Mucosa of gallbladder (tissue), 1 donor: ENCODE results near the gene CCDC183. TPM values are rescaled to one million over a fixed set of nuclear protein-coding genes. Genes with fewer than 3 reads are reported as not detected.
"Not testable (repeated sequence)": the region's sequence is repeated elsewhere in the genome, so short reads cannot be mapped to it uniquely, and the experiment has no call there.

Source experiments
- DNase-seq: peaks from one replicate; pipeline ENCODE4 v3.0.0-alpha.2; 2020; ENCODE audit warnings: low spot score
- total RNA-seq: library from RNA; stranded (reverse); gene quantifications from one replicate; pipeline ENCODE4 v1.2.1, GENCODE V29; 2021
- donor health status: DM: no; HTN: no; CAD: no.

Gene CCDC183
- total RNA-seq, 1 donor from 2014 or later = 2.3 TPM

DNA sequence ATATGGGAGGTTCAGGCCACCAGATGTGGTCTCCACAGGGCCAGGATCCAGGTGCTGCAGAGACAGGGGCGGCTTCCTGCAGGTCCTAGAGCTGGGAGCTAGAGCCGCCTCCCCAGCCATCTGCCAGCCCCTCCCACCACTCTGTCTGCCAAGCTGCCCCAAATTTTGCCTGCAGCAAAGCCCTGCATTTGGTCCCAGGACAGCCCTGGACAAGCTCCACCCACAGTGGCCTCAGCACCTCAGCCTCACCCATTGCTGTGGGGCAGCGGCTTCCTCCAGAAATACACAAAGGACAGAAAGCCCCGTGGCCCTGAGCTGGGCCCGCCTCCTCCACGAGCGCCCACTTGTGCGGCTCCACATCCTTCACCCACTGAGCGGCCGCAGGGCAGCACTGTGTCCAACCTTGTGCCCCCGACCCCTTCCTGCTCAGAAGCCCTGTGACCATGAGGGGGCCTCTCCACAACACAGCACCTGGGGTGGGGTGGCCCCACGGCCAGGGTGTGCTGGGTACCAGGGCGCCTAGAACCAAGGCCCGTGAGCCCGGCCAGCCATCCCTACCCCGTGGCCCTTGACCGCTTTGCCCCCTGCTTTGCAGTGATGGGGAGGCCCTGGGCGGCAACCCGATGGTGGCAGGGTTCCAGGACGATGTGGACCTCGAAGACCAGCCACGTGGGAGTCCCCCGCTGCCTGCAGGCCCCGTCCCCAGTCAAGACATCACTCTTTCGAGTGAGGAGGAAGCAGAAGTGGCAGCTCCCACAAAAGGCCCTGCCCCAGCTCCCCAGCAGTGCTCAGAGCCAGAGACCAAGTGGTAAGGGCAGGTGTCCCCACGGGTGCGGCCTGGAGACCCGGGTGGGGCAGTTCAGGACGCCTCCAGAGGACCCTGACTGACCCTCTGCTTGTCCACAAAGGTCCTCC, 42.4 kb downstream of the CCDC183 start:
- no peak for DNase-seq

DNA sequence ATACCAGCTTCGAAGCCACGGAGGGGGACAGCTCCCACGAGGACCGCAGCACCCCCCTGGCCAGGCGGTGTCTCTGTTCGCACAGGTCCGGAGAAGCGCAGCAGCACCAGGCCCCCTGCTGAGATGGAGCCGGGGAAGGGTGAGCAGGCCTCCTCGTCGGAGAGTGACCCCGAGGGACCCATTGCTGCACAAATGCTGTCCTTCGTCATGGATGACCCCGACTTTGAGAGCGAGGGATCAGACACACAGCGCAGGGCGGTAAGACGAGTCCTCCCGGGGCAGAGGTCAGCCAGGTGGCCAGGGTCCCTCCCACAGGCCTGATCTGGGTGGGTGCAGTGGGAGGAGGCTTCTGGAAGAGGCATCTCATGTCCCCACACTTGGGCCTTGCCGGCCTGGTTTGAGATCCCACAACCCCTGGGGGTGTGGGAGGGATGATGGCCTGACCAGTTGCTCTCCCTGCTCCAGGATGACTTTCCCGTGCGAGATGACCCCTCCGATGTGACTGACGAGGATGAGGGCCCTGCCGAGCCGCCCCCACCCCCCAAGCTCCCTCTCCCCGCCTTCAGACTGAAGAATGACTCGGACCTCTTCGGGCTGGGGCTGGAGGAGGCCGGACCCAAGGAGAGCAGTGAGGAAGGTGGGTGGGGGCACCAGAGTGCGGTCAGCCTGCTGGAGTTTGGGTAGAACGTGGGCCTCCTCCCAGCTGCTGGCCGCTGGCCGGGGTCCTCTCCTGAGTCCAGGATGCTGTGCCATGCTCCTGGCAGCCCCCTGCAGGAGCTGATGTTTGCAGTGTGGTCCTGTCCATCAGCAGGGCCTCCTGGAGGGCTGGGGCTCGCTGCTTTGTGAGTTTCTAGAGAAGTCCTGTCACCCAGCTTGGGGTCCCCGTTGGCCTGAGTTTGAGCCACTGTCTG, 43.3 kb downstream of the CCDC183 start:
- DNase-seq = no peak

DNA sequence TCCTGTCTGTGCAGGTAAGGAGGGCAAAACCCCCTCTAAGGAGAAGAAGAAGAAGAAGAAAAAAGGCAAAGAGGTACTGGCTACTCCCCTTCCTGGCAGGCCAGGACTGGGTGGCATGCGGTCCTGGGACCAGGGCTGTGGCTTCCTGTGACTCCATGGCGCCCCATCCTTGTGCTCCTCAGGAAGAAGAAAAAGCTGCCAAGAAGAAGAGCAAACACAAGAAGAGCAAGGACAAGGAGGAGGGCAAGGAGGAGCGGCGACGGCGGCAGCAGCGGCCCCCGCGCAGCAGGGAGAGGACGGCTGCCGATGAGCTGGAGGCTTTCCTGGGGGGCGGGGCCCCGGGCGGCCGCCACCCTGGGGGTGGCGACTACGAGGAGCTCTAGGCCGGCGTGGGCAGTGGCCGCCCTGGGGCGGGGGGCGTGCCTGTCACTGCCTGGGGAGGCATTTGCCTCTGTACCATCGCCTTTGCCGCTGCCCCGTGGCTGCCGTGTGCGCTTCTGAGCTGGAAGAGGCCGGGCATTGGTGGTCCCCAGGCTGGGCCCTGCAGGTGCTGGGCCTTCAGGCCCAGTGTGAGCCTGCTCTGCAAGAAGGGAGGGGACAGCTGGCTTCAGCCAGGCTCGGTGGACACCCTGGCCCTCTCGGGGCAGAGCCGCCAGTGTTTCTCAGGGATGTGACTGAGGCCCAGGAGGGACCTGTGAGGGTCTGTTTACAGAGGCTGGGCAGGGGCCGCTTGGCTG, 44.2 kb downstream of the CCDC183 start:
- DNase-seq = no peak

DNA sequence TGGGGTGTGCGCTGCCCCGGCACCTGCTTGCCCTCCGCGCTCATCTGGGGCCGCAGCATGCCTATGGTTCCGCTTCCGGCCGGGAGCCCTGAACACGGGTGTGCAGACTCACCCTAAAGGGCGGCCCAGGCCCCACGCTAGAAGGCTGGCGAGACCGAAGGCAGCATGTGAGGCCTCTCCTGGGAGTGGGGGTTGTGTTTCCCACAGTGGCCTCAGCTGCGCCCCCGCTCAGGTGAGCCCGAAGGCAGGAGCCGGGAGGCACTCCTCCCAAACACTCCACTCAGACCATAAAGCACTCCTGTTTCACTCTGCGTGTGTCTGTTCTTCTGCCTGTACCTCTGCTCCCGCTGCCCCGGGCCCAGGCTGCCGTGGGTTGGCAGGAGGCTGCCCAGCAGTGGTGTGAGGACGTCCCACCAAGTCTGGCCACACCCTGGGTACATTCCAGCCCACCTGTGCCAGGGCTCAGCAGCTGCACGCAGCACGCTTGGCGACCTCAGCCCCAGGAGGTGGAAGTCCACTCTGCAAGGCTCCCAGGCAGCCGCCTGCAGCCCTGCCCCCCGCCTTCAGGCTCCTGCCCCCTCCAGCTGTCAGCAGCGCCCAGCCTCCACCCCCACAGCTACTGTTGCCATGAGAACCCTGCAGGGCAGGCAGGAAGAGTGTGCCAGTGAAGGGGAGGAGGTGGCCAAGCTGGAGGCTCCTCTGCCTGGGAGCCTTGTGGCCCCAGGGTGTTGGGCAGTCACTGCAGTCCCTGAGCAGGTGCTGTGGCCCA, 44.9 kb downstream of the CCDC183 start:
- peak; percentile 90 for DNase-seq

DNA sequence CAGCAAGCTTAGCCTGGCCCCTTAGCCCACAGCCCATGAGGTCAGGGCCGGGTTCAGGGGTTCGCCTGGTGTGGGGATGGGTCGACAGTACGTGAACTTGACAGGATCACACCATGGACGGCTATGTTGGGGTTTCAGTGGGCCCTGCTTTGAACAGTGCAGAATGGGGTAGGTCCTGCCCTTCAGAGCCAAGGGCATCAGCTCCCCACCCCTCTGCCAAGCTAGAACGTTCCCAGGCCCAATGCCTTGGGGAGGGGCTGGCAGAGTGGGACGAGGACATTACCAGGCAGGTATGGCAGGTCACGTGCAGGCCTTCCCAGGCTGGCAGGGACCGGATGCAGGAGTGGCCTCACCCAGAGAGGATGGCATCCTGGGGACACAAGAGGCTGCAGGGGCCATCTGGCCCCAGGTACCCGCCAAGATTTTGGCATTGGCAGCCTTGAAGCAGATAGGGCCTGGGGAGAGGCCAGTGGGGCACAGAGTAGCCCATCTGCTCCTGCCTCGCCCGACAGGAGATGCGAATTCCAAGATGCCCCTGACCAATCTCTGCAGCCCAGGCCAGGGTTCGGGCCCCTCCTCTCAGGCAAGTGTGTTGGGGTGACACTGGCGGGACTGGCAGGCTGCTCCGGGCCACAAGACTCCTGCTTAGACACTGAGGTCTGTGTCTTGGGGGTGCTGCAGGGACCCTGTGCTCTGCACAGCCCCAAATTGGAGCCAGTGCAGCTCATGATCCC, 45.7 kb downstream of the CCDC183 start:
- DNase-seq = peak; percentile 59

DNA sequence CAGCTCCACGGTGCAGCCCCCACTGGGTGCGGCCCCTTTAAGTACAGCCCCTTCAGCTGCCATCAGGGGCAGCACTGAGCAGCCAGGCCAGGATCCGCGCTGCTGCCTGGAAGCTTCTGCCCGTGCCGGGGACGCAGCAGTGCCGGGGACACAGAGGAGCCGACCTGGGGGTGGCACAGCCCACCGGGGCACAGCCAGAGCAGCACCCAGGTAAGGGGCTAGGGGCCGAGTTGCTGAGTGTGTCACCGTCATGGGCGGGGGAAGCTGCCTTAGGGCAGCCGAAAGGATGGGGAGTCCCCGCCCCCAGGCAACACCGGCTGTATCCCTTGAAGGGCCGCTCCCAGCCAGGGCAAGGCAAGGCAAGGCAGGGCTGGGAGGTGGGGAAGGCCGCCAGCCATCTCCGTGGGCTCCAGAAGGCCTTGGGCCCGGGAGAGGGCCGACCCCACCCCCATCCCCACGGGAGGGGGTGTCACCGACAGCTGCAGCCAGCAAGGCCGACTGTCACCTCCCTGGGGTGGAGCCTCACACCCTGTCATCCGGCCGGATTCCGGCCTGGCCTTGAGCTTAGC, 46.3 kb downstream of the CCDC183 start, which contains the start of gene AJM1:
TSS of gene AJM1 (plus strand) at position 99 of the 569 bp plus-strand sequence. CDS start 1,937 bp downstream, outside the sequence.
- peak; percentile 72 for DNase-seq

DNA sequence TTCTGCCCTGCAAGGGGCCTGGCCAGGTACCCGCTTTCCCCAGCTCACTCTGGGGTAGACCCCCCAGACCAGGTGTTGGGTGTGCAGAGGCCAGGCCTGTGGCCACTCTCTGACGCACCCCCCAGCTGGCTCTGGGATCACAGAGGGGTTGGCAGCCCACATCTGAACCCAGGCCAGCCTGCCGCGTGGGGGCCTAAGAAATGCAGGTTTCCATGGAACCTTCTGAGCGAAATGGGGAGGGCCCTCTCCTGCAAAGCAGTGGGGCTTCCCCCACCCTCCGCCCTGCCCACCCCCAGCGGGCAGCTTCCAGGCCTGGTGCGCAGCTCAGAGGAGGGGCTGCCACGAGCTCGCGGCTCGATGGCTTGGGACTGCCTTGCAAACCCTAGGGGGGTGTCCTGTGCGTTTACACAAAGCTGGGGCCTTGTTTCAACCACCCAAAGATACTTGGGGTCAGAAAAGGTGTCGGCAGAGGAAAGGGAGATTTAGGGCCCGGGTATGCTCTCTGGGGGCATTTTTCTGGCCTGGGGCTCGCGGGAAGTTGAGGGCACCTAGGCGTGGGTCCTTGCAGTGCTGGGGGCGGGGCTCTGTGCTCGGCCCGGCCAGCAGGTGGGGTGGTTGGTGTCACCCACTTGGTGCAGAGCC, 47.1 kb downstream of the CCDC183 start:
- DNase-seq = not testable (repeated sequence)

DNA sequence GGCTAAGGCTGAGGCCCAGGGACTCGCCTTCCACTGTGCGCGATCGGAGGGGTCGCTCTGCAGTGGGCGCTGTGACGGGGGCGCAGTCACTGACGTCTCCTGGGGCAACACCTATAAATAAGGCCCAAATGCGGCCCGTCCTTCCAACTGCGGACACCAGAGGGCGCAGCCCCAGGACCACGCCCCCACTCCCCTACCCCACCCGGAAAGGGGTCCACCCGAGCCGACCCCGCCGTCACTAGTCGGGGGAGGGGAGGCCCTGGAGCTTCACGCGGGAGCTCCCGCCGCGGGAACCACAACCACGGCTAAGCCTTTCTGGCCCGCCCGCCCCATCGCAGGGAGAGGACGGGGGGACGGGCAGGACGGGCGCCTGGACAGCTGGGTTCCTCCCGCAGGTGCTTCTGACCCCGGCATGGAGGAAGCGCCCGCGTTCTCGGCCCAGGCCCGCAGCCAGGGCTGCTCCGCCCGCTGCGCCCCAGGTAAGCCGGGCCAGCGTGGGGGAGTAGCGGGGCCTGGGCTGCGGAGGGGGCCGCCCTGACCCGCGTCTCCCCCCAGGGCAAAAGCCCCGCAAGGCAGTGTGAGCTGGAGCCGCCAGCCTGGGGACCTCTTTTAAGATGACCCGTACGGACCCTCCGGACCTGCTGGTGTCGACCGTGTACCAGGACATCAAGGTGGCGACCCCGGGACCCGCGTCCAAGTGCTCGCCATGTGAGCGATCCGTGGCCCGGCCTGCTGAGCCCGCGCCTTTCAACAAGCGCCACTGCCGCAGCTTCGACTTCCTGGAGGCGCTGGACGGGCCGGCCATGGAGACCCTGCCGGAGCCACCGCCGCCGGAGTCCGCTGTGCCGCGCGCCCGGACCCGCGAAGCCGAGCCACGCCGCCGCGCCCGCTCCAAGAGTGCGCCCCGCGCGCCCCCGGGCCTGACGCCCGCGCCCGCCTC, 47.9 kb downstream of the CCDC183 start:
- not testable (repeated sequence) for DNase-seq

DNA sequence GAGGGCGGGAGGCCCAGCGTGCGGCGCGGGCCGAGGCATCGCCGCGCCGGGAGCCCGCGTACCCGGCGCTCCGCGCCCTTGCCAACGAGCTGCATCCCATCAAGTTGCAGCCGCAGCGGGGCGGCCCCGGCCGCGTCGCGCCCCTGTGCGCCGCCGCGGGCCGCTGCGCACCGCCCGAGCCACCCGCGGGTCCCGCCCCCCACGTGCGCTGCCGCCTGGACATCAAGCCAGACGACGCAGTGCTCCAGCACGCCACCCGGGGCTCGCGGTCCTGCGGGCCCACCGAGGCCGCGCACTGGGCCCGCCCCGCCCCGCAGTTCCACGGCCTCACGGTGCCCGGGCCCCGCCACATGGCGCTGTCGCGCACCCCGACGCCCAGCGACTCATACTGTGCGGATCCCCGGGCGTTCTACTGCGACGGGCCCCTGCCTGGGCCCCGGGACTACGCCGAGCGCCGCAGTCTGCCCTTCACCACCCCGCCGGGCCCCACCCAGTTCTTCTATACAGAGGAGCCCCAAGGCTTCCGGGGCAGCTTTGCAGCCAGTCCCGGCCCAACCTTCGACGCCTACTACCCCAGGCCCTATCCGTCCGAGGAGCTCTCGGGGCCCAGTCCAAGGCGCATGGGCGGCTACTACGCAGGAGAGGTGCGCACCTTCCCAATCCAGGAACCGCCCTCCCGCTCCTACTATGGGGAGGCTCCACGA, 48.8 kb downstream of the CCDC183 start:
- no peak for DNase-seq

DNA sequence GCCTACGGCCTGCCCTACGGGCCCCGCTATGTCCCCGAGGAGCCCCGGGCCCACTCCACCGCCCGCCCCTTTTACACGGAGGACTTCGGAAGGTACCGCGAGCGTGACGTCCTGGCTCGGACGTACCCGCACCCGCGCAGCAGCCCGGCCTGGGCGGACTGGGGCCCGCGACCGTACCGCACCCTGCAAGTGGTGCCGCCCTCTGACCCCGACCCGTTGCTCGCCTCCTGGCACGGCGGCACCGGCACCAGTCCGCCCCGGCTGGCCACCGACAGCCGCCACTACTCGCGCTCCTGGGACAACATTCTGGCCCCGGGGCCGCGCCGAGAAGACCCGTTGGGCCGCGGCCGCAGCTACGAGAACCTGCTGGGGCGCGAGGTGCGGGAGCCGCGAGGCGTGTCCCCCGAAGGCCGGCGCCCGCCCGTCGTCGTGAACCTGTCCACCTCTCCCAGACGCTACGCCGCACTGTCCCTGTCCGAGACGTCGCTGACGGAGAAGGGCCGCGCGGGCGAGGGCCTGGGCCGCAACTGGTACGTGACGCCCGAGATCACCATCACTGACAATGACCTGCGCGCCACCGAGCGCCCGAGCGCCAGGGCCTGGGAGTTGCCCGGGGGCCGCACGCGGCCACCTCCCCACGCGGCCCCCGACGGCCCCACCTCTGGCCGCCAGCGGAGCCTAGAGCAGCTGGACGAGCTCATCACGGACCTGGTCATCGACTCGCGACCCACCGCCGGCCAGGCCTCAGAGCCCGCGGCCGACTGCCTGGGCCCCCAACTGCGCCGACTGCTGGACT, 49.5 kb downstream of the CCDC183 start:
- no peak for DNase-seq

DNA sequence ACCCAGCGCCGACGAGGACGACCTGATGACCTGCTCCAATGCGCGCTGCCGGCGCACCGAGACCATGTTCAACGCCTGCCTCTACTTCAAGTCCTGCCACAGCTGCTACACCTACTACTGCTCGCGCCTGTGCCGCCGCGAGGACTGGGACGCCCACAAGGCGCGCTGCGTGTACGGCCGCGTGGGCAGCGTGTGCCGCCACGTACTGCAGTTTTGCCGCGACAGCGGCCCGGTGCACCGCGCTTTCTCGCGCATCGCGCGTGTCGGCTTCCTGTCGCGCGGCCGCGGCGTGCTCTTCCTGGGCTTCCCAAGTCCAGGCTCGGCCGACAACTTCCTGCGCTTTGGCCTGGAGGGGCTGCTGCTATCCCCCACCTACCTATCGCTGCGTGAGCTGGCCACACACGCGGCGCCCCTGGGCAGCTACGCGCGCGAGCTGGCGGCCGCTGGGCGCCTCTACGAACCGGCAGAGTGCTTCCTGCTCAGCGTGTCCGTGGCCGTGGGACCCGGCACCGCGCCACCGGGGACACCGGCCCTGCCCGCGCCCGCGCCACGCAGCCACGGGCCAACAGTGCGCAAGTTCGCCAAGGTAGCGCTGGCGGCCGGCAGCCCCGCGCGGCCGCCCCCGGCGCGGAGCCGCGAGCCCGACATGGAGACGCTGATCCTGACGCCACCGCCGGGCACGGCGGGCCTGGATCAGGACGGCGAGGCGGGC, 50.4 kb downstream of the CCDC183 start:
- no peak for DNase-seq

DNA sequence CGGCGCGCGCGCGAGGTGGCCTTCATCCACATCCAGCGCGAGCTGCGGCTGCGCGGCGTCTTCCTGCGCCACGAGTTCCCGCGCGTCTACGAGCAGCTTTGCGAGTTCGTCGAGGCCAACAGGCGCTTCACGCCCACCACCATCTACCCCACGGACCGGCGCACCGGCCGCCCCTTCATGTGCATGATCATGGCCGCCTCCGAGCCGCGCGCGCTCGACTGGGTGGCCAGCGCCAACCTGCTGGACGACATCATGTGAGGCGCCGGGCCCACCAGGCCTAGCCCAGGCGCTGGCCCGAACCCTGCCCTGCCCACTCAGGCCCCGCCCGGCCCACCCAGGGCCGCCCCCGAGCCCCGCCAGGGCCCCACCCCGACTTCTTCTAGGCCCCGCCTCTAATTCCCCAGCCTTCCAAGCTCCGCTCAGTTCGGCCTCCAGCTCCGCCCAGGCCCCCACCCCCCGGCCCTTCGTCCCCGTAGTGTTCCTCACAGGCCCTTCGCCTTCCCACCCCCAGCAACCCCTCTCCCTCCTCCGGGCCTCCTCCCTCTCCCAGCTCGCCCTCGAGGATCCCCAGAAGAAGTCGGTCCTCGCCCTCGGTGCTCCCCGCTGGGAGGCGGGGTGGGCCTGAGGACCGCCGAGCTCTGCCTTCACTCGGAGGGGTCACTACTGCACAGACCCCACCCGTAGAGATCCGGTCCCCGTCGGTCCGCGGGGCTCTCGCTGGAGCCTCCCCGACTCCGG, 51.1 kb downstream of the CCDC183 start:
- DNase-seq = no peak

DNA sequence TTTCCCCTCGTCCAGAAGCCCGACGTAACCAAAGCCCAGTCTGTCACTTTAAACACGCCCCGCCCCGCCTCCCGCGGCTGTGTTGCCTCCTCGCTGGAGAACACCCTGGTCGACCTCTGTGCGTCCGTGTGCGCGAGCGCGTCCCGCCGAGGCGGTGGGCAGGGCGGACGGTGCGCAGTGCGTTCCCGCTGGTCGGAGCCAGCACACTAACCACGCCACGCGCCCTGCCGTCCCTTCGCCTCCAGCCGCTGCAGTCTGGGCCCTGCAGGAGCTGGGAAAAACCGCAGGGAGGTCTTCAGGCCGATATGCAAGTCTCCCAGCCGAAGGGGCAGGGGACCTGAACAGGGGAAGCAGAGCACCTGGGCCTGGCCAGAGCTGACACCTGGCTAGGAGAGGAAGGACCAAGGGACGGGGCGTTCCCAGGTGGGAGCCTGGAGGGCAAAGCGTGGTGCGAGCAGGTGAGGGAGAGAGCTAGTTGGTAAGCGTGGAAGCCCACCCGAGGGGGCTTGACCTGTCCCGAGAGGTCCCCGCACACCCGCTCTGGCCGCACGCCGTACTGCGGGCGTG, 51.8 kb downstream of the CCDC183 start:
- DNase-seq = peak; percentile 85

DNA sequence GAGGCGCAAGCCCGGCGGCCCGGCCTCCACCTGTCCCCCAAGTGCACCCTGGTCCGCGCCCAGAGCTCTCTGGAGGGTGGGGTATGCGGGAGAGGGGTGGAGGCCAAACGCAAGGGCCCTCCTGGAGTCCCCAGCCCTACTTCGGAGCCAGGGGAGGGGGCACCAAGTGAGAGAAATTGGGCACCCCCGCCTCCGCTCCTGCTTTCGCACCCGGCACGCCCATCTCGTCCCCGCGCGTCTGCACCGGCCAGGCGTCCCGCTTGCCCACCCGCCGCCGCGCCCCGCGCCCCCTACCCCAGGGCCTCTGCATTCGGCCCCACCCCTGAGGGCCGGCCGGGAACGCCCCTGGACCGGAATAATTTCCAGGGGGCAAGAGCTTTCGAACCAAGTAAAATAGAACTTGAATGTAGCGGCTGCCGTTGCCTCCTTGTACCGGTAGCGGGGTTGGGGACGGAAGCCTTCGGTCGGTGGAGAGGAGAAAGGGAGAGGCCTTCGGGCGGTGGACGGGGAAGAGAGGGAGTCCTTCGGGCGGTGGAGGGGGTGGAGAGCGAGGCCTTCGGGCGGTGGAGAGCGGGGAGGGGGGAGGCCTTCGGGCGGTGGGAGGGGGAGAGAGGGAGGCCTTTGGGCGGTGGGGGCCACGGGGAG, 52.4 kb downstream of the CCDC183 start:
- DNase-seq = no peak
